ENCODE results near the gene SEL1L2.
"Not testable (repeated sequence)": the region's sequence is repeated elsewhere in the genome, so short reads cannot be mapped to it uniquely, and the experiment has no call there.

SEL1L2 gene, protein sequence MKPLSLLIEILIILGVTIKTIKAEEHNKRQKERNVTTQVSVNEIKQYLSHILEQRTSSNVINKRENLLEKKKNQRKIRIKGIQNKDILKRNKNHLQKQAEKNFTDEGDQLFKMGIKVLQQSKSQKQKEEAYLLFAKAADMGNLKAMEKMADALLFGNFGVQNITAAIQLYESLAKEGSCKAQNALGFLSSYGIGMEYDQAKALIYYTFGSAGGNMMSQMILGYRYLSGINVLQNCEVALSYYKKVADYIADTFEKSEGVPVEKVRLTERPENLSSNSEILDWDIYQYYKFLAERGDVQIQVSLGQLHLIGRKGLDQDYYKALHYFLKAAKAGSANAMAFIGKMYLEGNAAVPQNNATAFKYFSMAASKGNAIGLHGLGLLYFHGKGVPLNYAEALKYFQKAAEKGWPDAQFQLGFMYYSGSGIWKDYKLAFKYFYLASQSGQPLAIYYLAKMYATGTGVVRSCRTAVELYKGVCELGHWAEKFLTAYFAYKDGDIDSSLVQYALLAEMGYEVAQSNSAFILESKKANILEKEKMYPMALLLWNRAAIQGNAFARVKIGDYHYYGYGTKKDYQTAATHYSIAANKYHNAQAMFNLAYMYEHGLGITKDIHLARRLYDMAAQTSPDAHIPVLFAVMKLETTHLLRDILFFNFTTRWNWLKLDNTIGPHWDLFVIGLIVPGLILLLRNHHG

DNA sequence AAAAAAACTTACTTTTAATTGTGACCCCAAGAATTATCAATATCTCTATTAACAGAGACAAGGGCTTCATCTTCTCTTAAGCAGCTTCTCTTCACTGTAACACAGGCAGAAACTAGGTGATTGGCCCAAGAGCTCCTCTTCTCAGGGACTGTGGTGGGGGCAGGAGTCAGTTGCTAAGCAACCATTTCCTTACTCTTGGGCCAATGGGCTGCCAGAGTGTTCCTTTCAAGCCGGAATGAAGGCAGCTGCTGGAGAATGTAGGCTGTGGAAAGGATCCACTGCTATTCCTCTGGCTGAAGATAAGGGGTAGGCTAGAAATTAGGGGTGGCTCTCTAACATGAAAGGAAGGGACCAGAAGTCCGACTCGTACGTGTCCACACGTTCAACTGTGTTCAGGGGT lies at the start of gene SEL1L2:
Gene SEL1L2 (minus strand): TSS at position 150 of the 400 bp plus-strand sequence. CDS start 80 bp downstream, at position 70.
- DNase-seq, result peak; percentile 15 to 17

DNA sequence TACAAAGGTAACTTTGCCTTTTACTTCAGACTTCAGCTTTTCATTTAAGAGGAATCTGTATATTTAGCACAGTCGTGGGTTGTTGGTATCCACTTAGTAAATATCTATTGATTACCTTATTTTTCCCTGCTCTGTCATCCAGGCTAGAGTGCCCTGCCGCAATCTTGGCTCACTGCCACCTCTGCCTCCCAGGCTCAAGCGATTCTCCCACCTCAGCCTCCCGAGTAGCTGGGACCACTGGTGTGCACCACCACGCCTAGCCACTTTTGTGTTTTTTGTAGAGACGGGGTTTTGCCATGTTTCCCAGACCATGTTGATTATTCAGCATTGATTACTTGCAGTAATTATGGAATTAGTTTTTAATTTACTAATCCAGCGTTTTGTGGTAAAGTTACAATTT lies 46.2 kb upstream of the SEL1L2 start:
- no peak for DNase-seq

DNA sequence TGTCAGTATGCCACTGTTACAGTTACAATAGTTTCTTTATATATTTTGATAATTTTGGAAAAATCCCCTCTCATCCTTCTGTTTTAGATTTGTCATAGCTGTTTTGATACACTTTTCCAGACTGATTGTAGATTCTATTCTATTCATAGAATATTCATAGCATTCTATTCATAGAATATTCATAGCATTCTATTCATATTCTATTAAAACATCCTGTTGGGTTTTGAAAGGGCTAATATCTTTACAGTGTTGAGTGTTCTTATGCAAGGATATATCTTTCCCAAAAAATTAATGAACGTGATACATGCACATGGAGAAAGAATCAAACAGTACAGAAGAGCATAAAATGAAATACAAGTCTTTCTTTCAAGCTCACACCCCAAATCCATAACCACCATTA lies 42.9 kb upstream of the SEL1L2 start:
- no peak for DNase-seq

DNA sequence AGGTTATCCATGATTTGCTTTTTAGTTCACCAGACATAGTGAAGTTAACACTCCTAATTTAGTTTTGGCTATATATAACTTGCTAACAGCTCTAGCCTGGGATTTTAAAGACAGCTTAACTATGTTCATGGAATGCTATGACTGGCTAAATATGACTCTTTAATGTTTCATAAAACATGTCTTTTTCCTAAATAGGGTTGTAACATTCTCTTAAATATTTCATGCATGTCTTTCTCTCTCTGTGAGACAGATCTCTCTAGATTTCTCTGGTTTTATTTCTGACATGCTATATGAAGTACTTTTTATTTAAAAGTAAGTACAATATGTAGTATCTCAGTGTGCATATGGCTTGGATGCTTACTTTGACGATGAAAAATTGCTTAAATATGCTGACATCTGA lies 40.6 kb upstream of the SEL1L2 start:
- no peak for DNase-seq

DNA sequence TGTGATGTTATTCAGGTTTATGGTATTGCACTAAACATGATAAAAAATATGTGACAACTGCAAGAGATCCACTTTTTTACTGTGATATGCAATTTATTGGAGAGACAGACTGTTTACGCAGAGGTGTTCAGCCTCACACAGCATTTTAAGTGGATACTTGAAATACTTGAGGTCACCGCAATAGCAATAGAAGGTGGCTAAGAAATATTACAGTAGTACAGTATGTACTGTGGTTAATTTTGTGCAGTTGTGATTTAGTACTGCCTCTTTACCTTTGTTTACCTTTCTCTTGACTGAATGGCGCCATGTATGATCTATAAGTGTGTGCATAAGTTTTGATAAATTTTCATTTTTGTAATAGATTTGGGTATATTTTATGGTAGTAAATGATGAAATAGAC lies 22.3 kb upstream of the SEL1L2 start:
- no peak for DNase-seq

DNA sequence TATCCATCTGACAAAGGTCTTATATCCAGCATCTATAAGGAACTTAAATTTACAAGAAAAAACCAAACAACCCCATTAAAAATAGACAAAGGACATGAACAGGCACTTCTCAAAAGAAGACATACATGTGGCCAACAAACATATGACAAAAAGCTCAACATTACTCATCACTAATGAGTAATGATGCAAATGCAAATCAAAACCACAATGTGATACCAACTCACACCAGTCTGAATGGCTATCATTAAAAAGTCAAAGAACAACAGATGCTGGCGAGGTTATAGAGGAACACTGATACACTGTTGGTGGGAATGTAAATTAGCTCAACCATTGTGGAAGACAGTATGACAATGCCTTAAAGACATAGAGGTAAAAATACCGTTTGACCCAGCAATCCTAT lies 18.8 kb upstream of the SEL1L2 start:
- no peak for DNase-seq

DNA sequence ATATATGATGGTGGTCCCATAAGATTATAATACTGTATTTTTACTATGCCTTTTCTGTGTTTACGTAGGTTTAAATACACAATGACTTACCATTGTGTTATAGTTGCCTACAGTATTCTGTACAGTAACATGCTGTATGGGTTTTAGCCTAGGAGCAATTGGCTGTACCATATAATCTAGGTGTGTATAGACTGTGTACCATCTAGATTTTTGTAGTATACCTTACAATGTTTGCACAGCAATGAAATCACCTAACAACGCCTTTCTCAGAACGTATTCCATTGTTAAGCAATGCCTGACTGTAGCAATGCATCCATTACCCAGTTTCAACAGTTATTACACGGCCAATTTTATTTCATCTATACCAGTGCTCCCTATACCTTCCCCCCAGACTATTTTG lies 15.6 kb upstream of the SEL1L2 start:
- DNase-seq, result no peak

DNA sequence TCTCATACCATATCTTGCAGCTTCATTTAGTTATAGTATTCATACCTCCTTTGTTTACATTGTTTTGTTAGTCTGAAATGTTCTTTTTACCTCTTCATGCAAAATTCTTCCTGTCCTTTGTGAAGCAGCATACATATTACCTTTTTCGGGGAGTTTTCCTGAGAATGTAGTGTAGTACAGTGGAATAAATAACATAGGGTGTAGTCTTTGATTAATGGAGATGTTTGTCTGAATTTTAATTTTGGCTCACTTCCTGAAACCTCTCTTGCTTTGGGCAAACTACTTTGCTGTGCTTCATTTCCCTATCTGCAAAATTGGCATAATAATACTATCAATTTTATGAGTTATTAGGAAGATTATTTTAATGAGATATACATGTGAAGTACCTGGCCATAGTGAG lies 10.5 kb upstream of the SEL1L2 start:
- no peak for DNase-seq

DNA sequence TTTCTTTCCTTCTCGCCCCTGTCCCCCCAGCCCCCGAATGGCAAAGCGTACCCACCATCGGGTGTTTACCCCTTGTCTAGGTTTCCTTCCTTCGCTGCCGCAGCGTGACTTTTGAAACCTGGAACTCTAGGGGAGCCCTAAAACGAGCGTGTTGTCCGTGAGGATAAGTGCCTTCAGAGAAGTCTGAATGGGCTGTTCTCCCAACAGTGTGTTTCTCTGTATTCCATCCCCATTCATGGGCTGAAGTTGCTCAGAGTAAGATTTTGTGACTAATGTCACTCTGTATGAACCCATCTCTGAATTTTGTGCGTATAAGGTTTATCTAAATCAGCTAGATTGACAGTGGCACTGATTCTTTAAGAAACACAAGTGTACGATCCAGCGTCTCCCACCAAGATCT lies 5.9 kb upstream of the SEL1L2 start:
- DNase-seq, result peak in 1 of 2 experiments; percentile 50

DNA sequence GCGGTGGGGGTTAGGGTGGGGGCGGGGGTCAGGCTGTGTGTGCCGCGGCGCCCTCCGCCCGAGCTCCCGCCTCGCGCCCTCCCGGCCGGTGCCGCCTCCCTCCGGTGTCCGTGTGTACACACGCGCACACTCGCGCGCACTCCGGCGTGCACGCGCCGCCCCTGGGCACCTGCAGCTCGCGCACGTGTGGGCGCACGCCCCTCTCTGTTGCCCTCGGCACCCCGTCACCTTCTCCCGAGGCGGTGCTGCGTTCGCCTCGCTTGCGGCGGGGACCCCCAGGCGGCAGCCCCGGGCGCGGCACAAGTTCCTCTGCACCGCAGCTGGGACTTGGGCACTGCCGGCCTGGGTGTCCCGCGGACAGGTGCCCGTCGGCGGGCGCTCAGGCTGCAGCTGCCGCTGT lies 5.4 kb upstream of the SEL1L2 start:
- peak; percentile 50 to 67 for DNase-seq

DNA sequence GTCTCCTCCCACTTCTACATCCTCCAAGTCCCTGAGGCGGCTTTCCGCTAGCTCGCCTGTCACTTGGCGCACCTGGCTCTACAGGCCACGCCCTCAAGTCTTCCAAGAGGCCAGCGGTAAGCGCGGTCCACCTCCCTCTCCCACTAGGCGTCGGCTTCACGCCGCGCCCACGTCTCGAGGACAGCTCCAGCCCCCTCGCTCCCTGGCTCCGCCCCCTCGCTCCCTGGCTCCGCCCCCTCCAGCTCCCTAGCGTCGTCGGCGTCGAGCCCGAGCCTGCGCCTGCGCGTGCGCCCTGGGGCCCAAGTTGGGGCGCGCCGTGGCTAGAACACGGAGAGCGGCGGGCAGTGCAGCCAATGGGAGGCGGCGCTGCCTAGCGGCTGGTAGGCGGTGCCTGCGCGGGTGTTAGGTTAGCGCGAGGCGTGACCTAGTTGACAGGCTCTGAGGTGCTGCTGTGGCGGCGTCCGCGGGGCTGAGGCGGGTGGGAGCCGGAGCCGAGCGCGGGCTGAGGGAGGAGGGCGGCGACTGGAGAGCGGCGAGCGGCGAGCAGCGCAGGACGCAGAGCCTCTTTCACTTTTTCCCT lies 4.8 kb upstream of the SEL1L2 start, which contains the start of gene MACROD2:
Gene MACROD2 (plus strand): TSS at position 431 of the 580 bp plus-strand sequence.
- DNase-seq, result peak; percentile 100

DNA sequence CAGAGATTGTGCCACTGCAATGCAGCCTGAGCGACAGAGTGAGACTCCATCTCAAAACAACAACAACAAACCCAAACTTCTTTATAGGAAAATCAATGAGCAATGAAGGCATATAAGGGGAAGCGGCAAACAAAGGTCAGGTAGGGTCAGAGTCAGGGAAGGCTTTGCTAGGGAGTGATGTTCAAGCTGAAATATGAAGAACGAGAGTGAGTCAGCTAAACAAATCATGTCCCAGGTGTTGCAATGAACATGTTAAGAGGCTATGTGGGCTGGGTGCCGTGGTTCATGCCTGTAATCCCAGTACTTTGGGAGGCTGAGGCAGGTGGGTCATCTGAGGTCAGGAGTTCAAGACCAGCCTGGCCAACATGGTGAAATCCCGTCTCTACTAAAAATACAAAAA lies 1.5 kb upstream of the SEL1L2 start:
- not testable (repeated sequence) for DNase-seq

DNA sequence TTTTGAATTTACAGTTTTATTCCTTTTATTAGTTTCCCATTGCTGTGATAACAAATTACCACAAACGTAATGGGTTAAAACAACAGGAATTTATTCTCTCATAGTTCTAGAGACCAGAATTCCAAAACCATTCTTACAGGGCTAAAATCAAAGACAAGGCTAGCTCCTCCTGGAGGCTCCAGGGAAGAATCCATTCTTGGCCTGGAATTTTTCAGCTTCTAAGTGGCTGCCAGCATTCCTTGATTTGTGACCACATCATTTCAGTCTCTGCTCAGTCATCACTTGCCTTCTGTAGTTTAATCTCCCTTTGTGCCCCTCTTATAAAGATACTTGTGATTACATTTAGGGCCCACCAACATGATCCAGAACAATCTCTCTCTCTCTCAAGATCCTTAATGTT lies 897 bp upstream of the SEL1L2 start:
- no peak for DNase-seq

DNA sequence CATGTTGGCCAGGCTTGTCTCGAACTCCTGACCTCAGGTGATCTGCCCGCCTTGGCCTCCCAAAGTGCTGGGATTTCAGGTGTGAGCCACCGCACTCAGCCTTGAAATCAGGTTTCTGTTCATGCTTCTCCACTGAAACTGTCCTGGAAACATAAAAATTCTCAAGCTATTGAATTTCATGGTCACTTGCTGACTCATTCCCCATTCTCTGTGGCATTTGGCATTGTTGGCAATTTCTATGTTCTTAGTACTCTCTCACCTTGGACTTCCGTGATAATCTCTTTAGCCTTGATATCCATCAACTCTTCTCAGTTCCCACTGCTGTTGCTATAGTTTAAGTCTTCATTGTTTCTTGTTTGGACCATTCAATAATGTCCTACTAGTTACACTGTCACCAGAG lies 6.2 kb downstream of the SEL1L2 start:
- no peak for DNase-seq

DNA sequence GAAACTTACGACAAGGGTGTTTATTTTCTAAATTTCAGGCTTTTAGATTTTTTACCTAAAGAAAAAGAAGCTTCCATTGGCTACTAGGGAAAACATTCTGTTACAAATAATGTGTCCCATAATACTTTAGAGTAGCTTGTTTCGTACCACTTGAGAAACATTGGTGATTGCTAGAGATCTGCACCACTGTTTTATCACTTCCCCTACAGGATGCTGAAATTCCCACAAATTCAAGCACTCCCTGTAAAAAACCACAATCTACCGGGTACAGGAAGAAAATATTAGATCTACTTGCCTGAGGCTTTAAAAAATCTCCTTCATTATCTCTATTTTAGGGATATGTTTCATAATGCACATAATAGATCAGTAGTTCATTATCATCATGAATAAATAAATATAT lies 29.9 kb downstream of the SEL1L2 start:
- no peak for DNase-seq

DNA sequence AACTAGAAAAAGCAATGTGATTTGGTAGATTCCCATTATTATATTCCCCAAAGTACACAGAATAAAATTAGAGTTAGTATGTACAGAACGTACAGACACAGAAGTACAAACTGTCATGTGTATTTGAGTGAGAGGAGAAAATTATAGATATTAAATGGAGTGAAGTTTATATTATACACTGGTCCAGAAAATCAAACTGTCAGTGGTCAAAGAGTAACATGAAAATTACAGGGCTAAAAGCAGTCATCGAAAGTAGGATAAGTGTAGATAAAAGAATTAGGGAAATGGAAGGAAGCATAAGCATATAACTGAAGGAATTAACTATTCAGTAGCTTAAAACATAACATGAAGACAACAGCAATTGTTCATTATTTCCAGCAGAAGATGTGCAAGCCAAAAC lies 30.3 kb downstream of the SEL1L2 start:
- DNase-seq, result no peak

DNA sequence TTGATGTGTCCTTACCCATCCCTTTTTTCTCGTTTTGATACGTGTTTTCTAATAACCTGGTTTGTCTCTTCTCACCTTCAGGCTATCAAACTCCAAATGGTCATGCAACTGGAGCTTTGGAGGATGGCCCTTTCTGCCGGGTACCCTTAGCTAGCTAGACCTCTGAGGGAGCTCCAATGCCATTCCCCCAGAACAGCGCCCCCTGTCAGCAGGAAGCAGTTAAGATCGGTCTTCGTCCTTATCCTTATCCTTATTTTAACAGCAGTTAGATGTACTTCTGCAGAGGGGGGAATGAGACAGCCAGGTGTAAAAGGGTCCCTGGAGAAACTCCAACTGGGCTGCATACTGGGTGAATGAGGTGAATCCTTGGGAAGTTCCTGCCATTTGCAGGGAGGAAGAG lies 37.2 kb downstream of the SEL1L2 start:
- no peak for DNase-seq

DNA sequence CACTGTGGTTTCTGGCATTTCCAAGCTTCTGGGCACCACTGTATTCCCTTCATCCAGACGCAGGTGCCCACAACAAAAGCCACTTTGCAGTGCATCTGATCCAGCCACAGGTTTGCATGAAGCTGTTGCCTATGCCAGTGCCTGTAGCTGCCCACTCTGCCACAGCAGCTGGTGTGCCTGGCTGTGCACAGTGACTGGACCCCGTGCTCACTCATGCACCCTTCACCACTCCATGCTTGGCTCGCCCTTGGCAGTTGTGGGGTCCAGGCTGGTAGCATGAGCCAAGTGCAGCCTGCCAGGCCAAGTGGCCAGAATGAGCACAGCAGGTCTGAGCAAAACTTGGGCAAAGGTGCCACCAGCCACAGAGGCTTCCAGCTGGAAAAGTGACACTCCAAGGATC lies 42.7 kb downstream of the SEL1L2 start:
- DNase-seq, result no peak

DNA sequence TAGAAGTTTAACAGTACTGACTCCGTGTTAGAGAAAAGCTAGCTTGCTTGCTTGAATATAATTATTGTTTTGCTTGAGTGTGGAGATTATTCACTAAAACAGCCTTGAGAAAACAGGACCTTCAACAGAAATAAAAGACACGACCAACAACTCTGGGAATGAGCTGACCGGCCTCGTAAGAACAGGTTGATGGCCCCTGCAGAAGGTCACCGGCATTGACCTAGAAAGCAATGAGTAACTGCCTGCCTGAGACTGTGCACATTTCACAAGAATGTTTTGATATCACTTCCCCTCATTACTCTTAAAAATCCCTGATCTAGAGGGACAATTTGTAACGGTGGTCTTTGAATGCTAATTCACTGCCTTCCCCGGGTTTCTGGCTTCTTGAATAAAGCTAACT lies 49.4 kb downstream of the SEL1L2 start:
- DNase-seq, result no peak

DNA sequence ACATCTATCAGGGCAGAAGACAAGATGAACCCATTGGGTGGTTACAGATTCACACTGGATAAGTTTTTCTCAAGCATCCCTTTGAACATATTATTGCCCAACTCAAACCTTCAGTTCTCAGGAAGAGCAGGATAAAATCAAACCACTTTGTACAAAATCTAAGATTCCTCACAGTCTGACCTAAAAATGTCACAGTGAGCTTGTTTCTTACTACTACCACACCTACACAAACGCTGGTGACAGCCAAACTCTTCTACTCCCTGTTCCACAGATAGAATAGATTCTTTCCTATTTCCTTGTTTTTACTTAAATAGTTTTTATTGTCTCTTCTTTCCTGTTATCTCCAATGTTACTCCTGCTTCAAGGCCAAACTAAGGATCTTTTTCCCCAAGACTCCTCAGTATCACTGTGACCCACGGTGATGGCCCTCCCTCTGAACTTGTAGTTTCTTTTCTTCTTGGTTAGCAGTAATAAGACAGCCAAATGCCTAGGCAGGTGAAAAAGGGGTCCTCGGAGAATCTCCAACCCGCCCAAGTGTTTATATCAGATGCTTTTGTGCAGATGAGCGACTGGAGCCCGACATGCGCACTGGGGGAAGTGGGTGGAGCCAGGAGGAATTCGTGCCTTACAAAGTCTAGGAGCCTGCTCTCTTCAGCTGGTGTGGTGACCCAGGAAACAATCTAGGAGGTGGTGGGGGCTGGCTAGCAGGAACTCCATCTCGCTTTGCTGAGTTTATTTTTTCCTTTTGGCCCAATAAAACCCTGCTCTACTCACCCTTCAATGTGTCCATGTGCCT lies 53.4 kb downstream of the SEL1L2 start:
- DNase-seq, result no peak

DNA sequence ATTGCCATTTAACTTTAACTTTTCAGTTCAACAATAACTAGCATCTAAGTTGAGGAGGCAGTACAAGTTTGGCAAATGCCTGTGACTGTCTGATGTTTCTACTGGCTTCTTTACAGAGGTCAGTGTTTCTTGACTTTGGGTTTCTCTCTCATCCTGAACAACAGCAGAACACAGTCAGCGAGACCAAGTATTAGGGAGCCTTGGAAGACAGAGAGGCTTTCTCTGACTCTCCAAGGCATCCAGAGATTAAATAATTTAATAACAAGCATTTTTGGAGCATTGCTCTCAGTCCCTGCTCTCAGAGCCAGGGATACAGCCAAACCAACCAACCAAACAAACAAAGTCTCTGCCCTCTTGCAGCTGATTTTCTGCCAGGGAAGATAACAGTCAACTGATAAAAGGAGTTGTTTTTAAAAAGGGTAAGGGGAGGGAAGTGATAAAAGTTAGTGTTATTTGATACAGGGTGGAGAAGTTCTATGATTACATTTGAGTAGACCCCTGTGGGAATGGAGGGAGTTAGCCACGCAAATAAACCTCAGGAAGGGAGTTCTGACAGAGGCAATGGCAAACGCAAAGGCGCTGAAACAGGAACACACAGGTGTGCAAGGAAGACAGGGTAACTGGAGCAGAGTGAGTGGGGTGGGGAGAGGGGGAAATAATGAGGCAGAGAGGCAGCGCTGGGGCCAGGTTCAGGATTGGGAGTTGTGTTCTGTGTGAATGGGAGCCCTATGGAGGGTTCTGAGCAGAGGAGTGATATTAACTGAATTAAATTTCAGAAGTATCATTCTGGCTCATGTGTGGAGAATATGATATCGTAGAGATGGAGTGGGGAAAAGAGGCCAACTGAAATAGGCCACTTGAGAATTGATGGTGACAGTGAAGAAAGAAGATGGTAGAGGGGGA lies 55.2 kb downstream of the SEL1L2 start:
- DNase-seq, result no peak

DNA sequence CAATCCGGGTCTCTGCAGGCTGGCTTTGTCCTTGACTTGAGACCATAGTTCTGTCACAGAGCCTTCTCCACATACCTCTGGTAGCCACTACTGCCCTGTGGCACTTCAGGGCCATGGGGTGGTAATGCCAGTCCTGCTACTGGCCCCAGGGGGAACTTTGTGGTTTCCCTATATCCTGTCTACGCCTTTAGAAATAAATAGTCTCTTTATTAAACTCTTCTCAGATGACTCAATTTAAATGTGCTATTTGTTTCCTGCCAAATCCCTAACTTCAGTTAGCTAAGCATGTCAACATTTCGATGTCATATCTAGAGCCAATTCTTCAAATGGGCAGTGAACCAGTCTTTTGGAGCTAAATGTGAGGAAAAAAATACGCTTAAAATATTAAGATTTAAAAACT lies 60.1 kb downstream of the SEL1L2 start:
- DNase-seq, result no peak
